ENCODE measurements around the gene EPC2. TPM values are rescaled to one million over a fixed set of nuclear protein-coding genes. Genes with fewer than 3 reads are reported as not detected.

Gene EPC2
- total RNA-seq, 2 experiments from 2014 or later = 12.8 to 26.3 TPM

- no peak for TF ChIP-seq EZH2phosphoT487 (IDR thresholded peaks at IDR 0.05; ENCODE audit: borderline replicate concordance, low read depth, low read length)
- no peak for TF ChIP-seq CTCF (conservative IDR thresholded peaks at IDR 0.05; ENCODE audit: low read length)
- no peak overlapping the region for H3K27ac ChIP-seq (ENCODE audit: low read depth, low read length, poor library complexity, severe bottlenecking)
- intact Hi-C loops (cut with micrococcal nuclease; ENCODE audit: unreplicated experiment) = no loop called here
- DNase-seq (ENCODE audit: low spot score) = no peak
- H2AFZ ChIP-seq (ENCODE audit: low read length) = no peak overlapping the region
- H4K20me1 ChIP-seq (ENCODE audit: insufficient read depth, low read length) = no peaks in the 10 kb centered on the region
- no peaks in the 10 kb centered on the region for H3K79me2 ChIP-seq (ENCODE audit: insufficient read depth, low read depth, low read length)
- peaks cover 7% of the 10 kb centered on the region for H3K4me1 ChIP-seq (ENCODE audit: insufficient read depth, low read length, poor library complexity, severe bottlenecking)
- no TSS peak for BruUV-seq (replicated peaks)
- no peaks in the 10 kb centered on the region for H3K9me2 ChIP-seq (ENCODE audit: insufficient read depth, low read length)
- H3K4me3 ChIP-seq (ENCODE audit: low read depth, low read length, poor library complexity, severe bottlenecking) = no peak overlapping the region
- POLR2A ChIA-PET = interaction anchor here (0.6 to 1.2 kb wide), 5 partner anchors 28 to 681 kb away, joined by 3 to 4 read pairs (median 3); no protein-coding TSS in a partner anchor
- CTCF ChIA-PET (ENCODE audit: unreplicated experiment) = no interaction called here
- no peak overlapping the region for H3K4me2 ChIP-seq (ENCODE audit: low read length)
- no peaks in the 10 kb centered on the region for H3K36me3 ChIP-seq (ENCODE audit: insufficient read depth, low read length)
- H3K9me3 ChIP-seq (ENCODE audit: low read length) = no peaks in the 10 kb centered on the region
Observed at GRCh38 chr2:148814860-148815419, 170.4 kb downstream of the EPC2 start.

- Histone ChIP-seq H3K4me2 (ENCODE audit: low read length) (no peak overlapping the region), H3K4me1 (ENCODE audit: insufficient read depth, low read length, poor library complexity, severe bottlenecking) (peaks cover 7% of the 10 kb centered on the region), H3K27ac (ENCODE audit: low read depth, low read length, poor library complexity, severe bottlenecking) (no peak overlapping the region), H3K36me3 (ENCODE audit: insufficient read depth, low read length) (no peaks in the 10 kb centered on the region), H3K79me2 (ENCODE audit: insufficient read depth, low read depth, low read length) (no peaks in the 10 kb centered on the region), H4K20me1 (ENCODE audit: insufficient read depth, low read length) (no peaks in the 10 kb centered on the region), H3K4me3 (ENCODE audit: low read depth, low read length, poor library complexity, severe bottlenecking) (no peak overlapping the region), H3K9me2 (ENCODE audit: insufficient read depth, low read length) (no peaks in the 10 kb centered on the region), H3K9me3 (ENCODE audit: low read length) (no peaks in the 10 kb centered on the region), H2AFZ (ENCODE audit: low read length) (no peak overlapping the region)
- ChIA-PET CTCF (ENCODE audit: unreplicated experiment) (no interaction called here), POLR2A (interaction anchor here (0.8 to 1.1 kb wide), 2 partner anchors 8 to 10 kb away, joined by 3 read pairs; no protein-coding TSS in a partner anchor)
- TF ChIP-seq CTCF (conservative IDR thresholded peaks at IDR 0.05; ENCODE audit: low read length) = no peak
- no peak for TF ChIP-seq EZH2phosphoT487 (IDR thresholded peaks at IDR 0.05; ENCODE audit: borderline replicate concordance, low read depth, low read length)
- intact Hi-C loops (cut with micrococcal nuclease; ENCODE audit: unreplicated experiment) = no loop called here
- no TSS peak for BruUV-seq (replicated peaks)
- DNase-seq (ENCODE audit: low spot score) = no peak
Observed at GRCh38 chr2:148816176-148816575, 171.6 kb downstream of the EPC2 start.

GRCh38 chr2:148817210-148817708 lies 172.7 kb downstream of the EPC2 start:
- H3K4me1 ChIP-seq (ENCODE audit: insufficient read depth, low read length, poor library complexity, severe bottlenecking) = peaks cover 7% of the 10 kb centered on the region
- CTCF ChIA-PET (ENCODE audit: unreplicated experiment) = interaction anchor here (0.6 kb wide), 1 partner anchor 191 kb away, joined by 3 read pairs; no protein-coding TSS in a partner anchor
- H2AFZ ChIP-seq (ENCODE audit: low read length) = peak overlapping the region; percentile 30; the same call in 1 of the 2 replicates
- intact Hi-C loops (cut with micrococcal nuclease; ENCODE audit: unreplicated experiment) = no loop called here
- no peak for TF ChIP-seq EZH2phosphoT487 (IDR thresholded peaks at IDR 0.05; ENCODE audit: borderline replicate concordance, low read depth, low read length)
- no peak for TF ChIP-seq CTCF (conservative IDR thresholded peaks at IDR 0.05; ENCODE audit: low read length)
- H3K79me2 ChIP-seq (ENCODE audit: insufficient read depth, low read depth, low read length) = no peaks in the 10 kb centered on the region
- H3K9me2 ChIP-seq (ENCODE audit: insufficient read depth, low read length) = no peaks in the 10 kb centered on the region
- no peaks in the 10 kb centered on the region for H3K9me3 ChIP-seq (ENCODE audit: low read length)
- H3K4me2 ChIP-seq (ENCODE audit: low read length) = peak overlapping the region; percentile 41
- no peak overlapping the region for H3K27ac ChIP-seq (ENCODE audit: low read depth, low read length, poor library complexity, severe bottlenecking)
- H4K20me1 ChIP-seq (ENCODE audit: insufficient read depth, low read length) = no peaks in the 10 kb centered on the region
- H3K36me3 ChIP-seq (ENCODE audit: insufficient read depth, low read length) = no peaks in the 10 kb centered on the region
- DNase-seq (ENCODE audit: low spot score) = peak; percentile 5
- no TSS peak for BruUV-seq (replicated peaks)
- H3K4me3 ChIP-seq (ENCODE audit: low read depth, low read length, poor library complexity, severe bottlenecking) = peak overlapping the region; percentile 42
- POLR2A ChIA-PET = interaction anchor here (0.6 to 1.8 kb wide), 6 partner anchors 8 to 126 kb away, joined by 3 to 5 read pairs (median 3); no protein-coding TSS in a partner anchor
